Suppressor macrophage treated with lipopolysaccharide for 1 hour (primary cell): ENCODE results near the gene RPL32.
"Not testable (repeated sequence)": the region's sequence is repeated elsewhere in the genome, so short reads cannot be mapped to it uniquely, and the experiment has no call there.

Source experiments
- DNase-seq, 3 donors: peaks; one replicate each; pipeline ENCODE4 v3.0.0-alpha.2; 2020 to 2022

RPL32 gene

DNA sequence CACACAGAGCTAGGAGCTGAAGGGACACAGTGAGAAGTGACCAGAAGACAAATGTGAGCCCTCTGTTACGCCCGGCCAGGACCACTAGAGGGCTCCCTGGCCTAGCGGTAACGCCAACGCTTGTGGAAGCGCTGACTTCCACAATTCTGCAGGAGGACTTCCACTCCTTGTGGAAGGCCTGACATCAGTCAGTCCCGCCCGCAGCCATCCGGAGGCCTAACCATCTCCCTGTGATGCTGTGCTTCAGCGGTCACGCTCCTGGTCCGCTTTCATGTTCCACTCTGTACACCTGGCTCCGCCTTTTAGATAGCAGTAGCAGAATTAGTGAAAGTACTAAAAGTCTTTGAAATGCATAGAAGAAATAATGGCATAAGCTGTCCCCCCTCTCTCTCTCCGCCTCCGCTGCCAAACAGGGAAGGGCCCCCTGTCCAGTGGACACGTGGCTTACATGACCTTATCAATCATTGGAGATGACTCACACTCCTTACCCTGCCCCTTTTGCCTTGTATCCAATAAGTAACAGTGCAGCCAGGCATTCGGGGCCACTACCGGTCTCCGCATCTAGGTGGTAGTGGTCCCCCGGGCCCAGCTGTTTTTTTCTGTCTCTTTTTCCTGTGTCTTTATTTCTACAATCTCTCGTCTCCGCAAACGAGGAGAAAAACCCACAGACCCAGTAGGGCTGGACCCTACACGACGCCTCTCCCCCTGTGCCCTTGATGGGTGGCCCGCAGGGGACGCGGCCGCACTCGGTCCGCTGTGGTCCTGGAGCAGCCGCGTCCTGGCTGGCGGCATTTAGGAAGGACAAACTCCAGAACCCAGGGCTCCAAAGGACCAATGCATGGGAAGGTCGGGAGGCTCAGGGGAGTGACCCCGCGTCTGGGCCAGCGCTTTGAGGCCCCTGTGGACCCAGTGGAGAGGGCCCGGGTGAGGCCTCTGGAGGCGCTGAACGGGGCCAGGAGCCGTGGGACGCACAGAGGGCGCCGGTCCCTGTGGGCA lies 27.0 kb upstream of the RPL32 start:
- peak; percentile 95 to 96 (median 96) for DNase-seq

DNA sequence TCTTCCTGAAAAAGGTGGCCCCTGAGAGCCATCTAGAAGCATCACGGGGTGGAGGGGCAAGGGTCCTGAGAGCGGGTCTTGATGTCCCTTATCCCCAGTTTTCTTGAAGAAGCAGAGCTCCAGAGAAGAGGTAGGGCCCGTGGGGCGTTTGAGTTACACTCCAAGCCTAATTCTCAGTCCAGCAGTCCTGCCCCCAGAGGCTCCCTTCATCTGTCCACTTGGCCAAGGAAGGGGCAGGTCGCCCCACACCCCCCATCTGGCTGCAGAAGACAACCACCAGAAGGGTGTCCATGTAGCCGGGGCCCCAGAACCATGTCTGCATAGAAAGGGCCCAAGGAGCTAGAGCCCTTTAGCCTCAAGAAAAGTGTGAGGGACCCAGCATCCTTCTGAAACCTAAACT lies 25.5 kb upstream of the RPL32 start:
- no peak for DNase-seq

DNA sequence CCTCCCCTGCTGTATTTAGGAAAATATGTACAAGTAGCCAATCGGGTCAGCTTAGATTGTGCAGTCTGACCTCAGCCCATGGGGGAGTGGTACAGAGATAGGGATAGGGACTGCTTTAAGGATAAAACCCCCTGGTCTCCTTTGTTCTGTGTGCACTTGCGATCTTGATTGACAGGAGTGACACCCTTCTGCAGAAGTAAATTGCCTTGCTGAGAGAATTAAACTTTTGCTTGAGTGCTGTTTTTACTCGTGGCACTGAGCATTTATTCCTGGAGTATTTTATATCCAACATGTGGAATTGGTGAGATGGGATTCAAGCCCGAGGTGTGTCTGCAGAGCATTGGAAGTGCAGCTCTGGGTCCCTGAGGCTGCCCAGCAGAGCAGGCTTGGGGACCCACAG lies 23.9 kb upstream of the RPL32 start:
- DNase-seq = no peak

DNA sequence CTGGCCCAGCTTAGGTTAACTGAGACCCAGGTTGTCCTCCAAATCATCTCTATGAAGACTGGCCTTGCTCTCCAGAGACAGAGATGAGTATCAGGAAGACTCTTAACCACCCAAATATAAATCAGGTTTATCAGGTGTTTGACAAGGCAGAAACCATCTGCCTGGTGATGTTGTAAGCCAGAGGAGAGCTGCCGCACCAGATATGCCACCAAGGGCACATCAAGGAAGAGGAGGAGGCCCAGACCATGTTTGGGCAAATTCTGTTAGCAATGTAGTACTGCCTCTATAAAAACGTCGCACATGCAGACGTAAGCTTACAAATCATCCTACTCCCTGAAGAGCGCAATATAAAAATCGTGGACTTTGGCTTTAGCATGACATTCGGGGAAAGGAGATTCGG lies 21.0 kb upstream of the RPL32 start:
- no peak for DNase-seq

DNA sequence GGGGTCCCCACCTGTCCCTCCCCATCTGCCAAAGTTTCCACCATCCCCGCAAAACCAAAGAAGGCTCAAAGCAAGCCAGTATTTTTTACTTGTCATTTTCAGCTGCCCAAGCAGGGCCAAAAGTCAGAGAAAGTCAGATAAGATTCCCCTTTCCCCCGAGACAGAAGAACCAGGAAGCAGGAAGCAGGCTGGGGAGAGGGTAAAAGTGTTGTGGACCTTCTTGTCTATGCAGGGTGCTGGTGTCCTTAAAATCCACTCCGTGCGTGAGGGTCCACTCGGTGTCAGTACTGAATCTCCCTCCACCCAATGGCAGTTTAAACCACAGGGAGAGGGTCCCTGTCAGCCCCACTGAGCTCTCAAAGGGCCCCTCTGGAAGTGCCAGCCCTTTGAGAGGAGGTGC lies 20.2 kb upstream of the RPL32 start:
- no peak for DNase-seq

DNA sequence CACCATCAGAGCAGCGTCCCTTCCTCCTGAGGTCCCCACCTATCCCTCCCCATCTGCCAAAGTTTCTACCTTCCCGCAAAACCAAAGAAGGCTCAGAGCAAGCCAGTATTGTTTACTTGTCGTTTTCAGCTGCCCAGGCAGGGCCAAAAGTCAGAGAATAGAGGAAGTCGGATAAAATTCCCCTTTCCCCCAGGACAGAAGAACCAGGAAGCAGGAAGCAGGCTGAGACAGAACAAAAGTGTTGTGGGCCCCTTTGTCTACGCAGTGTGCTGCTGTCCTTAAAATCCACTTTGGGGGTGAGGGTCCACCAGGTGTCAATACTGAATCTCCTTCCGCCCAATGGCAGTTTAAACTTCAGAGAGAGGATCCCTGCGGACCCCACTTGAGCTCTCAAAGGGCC lies 18.5 kb upstream of the RPL32 start:
- DNase-seq = peak; percentile 40 to 52 (median 46)

DNA sequence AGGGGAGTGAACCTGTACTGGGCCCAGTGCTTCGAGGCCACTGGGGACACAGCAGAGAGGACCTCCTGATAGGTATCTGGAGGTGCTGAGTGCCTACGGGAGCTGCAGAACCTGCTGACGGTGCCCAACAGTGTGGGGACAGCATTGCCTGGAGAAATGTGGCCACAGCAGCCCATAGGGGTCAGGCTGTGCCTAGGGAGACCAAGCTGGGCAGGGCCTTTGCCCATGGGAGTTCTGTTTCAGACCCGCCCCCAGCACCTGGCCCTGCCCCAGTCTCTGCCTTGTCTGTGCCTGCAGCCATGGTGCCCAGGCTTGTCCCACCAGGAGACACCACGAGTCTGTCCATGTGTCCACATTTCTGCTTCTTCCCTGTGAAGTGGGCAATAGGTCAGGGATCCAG lies 15.3 kb upstream of the RPL32 start:
- DNase-seq = no peak

DNA sequence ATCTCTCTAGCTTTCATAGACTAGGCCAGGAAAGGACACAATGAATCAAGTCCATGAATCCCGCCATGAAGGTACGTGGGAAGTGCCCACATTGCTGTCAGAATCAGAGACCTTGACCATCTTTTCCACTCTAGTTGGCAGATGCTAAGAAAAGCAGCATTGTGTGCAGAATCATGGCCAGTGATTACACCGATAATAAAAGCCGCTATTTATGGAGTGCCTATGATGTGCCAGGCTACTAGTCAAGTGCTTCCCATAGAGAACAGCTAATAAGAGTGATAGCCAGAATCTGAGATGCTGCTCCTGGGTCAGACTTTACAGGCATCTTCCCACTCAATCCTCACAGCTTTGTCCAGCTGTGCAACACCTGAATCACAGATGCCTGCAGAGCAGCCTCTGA lies 13.2 kb upstream of the RPL32 start:
- no peak for DNase-seq

DNA sequence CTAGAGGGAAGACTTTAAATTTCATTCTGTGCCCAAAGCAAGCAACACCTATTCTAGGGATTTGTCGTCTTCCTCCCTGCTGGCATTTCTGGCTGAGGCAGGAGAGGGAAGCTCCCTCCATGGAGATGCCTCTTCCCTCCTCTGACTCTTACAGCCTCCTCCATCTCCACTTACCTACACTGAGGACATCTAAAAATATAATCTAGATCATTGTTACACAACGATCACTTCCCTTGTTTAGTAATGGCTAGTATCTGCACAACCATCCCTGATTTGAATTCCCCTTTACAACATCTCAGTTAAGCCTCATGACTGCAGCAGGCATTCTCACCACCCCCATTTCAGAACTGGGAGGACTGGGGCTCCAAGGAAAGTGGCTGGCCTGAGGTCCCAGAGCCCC lies 12.5 kb upstream of the RPL32 start:
- DNase-seq = peak; percentile 44 to 60 (median 51)

DNA sequence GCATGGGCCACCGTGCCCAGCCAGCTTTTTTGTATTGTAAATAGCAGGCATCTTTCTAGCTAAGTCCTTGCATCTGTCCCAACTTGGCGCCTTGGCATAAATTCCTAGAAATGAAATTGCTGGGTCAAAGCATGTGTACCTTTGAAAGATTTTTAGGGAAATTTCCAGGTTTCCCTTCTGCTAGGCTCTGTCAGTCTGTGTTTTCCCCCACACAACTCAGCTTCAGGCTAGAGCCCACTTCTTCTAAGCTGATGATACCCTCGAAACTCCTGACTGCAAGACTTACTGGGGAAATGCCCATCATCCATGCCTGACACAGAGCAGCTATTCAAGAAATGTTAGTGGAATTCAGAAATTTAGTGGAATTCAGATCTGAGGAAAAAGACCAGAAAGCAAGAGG lies 10.8 kb upstream of the RPL32 start:
- peak; percentile 64 to 77 (median 68) for DNase-seq

DNA sequence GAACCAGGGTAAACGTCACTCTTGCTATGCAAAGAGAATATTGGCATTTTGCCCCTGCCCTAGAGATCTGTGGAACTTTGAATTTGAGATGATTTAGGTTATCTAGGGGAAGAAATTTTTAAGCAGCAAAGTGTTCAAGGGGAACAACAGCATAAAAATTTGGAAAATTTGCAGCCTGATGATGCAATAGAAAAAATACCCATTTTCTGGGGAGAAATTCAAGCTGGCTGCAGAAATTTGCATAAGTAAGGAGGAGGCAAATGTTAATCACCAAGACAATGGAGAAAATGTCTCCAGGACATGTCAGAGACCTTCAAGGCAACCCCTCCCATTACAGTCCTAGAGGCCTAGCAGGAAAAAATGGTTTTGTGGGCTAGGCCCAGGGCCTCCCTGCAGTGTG lies 4.4 kb upstream of the RPL32 start:
- DNase-seq = peak; percentile 54 to 78 (median 59)

DNA sequence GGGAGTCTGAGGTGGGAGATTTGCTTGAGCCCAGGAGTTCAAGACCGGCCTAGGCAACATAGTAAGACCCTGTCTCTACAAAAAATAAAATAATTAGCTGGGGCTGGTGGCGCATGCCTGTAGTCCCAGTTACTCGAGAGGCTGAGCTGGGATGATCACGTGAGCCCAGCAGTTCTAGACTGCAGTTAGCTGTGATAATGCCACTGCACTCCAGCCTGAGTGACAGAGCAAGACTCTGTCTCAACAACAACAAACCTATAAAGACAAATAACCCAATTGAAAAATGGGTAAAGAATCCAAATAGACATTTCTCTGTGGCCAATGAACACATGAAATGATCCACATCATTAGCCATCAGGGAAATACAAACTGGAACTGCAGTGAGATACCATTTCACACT lies 1.1 kb upstream of the RPL32 start:
- DNase-seq = no peak

DNA sequence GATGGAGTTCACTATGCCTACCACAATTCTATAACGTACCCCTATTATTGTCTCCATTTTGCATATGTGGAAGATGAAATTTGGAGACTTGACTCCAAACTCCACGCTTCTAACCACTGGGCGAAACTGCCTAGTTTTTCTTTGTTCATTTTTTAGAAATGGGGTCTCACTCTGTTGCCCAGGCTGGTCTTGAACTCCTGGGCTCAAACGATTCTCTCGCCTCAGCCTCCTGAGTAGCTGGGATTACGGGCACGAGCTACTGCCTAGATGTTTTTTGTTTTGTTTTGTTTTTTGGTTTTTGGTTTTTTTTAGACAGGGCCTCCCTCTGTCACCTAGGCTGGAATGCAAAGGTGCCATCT lies 584 bp upstream of the RPL32 start:
- no peak for DNase-seq

DNA sequence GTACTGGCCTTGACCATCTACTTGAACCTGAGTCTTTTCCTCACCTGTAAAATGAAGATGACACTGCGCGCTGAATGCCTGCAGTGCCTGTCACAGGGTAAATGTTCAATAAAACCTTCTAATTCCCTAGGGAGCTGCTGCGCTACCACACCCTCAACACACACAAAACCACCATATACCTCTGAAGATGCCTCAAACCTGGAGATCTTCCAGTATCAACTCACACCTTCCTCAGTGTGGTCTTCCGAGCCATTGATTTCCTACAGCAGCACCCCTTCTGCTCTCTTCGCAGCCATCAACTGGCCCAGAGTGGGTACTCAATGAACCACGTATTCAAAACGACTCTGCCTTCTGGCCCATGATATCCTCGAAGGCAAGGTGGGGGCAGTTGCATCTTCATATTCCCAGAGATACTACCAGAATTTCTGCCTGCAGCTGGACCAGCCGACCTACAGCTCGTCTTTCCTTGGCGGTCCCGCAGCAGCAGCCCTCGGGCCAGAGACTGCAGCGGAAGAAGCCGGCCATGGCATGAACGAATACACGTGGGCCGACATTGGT lies 695 bp downstream of the RPL32 start:
- DNase-seq = peak; percentile 44 to 58 (median 44)

DNA sequence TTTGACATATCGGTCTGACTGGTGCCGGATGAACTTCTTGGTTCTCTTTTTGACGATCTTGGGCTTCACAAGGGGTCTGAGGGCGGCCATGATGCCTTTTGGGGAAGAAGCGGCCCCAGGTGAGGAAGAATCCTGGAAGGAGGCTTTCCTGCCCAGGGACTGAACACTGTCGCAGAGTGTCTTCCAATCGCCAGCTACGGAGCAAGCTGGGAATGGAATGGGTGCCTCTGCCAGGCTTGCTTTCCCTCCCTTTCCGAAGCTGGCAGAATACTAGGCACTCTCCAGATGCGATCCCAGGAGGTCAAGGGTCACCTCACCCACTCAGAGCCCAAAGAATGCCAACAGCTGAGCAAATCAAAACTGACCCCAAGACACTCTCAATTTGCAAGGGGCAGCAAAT lies 1.2 kb downstream of the RPL32 start:
- not testable (repeated sequence) for DNase-seq

DNA sequence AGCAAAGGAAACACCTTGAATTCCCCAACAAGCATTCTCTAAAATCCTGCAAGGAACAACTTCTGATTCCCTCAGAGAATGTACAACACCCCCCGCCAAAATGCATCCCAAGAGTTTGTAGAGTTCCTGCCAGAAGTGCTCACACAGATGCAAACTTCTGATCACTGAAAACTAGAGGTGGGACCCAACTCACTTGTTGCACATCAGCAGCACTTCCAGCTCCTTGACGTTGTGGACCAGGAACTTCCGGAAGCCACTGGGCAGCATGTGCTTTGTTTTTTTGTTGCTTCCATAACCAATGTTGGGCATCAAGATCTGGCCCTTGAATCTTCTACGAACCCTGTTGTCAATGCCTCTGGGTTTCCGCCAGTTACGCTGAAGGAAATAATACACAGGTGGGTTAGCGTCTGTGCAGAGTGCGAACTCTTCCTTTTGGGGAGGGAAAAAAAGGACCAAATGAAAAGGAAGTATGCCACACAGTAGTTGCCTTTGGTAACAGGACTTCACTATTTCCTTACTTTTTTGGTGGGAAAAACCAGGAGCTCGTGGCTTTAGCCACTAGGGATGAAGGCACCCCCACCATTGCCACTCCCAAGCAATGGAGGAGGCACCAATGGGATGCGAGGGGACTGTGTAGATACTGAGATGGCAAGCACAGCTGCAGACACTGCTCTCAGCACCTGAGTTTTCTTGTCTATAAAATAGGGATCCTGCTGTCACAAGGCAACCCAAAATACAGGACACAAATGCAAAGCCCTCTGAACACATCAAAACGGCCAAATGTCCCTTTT lies 2.0 kb downstream of the RPL32 start:
- DNase-seq = no peak

DNA sequence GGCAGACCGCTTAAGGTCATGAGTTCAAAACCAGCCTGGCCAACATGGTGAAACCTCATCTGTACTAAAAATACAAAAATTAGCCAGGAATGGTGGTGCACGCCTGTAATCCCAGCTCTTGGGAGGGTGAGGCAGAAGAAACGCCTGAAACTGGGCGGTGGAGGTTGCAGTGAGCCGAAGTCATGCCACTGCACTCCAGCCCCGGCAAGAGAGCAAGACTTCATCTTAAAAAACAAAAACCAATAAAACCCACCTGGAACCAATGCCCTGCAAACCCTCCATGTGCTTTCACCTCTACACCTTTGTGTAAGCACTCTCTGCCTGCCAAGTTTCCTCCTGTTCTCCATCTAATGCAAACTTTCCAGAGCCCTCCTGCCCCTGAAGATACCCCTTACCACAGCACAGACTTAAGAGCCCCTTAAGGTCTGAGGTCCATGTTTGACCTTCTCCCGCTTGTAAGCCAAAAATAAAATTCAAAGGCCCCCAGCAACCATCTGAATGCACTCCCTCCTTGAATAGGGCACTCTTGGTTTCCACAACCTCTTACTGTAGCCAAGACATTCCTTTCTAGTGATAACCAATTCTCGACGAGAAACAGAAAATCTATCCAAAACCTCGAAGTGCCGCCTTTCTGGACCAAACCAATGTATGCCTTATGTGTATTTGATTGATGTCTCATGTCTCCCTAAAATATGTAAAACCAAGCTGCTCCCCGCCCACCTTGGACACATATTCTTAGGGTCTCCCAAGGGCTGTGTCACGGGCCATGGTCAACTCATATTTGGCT lies 3.0 kb downstream of the RPL32 start:
- no peak for DNase-seq

DNA sequence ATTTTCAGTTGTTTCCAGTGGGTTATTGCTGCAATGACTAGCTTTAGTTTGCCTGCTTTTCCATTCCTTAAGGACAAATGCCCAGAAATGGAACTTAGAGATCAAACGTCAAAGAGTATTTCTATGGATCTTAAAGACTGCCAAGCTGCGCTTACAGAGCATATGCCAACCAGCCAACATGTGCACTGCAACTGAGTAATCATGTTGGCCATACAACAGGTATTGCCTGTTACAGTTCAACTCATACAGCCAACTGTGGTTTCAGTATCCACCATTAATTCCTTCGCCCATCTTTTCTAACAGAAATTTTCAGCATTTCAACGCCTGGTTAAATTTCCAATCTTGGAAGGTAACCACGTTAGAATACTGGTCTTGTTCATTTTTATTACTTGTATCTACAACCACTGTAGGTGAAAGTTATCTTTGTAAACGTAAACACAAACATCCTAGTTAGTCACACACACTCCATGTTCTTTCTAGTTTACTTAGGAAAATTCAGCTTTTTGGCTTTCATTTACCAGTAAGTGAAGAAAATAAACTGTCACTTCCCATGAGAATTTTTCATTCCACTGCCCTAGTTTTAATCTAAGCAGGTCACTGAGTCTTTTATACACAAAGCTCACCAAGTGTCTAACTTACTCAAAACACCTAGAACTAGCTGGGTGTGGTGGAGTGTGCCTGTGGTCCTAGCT lies 3.9 kb downstream of the RPL32 start:
- DNase-seq = no peak

DNA sequence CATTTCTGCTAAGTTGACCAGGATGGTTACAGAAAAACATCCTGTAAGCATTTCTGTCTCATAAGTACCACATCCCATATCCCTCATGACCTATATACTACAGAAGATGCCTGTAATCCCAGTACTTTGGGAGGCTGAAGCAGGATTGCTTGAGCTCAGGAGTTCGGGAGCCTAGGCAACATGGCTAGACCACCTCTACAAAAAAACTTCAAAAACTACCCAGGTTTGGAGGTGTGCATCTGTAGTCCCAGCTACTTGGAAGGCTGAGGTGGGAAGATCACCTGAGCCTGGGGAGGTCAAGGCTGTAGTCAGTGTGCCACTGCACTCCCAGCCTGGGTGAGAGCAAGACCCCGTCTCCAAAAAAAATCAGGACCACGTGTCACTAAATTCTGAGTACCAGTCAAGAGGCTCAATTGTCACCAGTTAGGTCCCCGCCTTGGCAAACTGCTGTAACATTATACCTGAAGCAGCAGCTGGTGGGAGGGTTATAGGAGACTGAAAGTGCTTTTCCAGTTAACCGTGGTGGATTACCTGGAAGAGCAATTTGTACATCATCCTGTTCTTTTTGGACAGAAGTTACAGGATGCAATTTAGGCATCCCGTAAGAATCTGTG lies 6.2 kb downstream of the RPL32 start:
- DNase-seq = no peak

DNA sequence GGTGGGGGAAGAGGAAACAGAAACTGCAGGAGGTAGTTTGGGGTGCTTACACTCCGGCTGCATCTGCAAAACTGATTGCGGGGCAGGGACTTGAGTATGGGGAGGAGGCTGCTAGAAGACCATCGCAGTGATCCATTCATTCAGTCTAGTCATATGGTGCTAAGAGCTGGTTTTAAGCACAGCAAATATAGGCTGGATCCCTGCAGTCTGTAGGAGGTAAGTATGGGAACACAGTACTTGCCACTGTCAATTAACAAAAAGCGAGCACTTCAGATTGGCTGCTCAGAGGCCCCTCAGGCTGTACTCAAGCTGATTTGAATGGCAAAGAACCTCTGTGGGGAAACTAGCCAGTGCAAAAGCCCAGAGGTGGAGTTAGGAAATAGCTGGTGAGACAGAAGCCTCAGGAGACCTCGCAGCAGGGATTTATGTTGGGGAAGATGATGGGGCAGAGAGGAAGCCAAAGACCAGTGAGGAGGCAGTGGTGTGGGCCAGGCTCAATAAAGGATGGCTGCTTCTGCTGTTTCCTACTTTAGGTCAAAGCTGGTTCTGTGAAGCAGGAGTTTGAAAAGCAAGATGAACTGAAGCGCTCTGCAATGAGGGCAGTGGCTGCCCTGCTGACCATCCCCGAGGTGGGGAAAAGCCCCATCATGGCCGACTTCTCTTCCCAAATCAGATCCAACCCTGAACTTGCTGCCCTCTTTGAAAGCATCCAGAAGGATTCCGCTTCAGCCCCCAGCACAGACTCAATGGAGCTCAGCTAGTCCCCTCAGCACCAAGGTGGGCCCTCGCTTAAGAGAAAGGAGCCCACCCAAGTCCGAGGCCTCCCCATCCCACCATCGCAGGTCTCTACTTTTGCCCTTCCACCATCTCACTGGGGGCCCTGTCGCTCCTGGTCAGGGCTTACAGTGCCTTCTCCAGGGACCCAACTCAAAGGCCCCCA lies 7.9 kb downstream of the RPL32 start:
- DNase-seq = no peak
